ENCODE measurements around the gene PARD3B.

GRCh38 chr2:205524656-205525055 is 979.4 kb downstream of the PARD3B start:
- TF ChIP-seq, protein P1, sequence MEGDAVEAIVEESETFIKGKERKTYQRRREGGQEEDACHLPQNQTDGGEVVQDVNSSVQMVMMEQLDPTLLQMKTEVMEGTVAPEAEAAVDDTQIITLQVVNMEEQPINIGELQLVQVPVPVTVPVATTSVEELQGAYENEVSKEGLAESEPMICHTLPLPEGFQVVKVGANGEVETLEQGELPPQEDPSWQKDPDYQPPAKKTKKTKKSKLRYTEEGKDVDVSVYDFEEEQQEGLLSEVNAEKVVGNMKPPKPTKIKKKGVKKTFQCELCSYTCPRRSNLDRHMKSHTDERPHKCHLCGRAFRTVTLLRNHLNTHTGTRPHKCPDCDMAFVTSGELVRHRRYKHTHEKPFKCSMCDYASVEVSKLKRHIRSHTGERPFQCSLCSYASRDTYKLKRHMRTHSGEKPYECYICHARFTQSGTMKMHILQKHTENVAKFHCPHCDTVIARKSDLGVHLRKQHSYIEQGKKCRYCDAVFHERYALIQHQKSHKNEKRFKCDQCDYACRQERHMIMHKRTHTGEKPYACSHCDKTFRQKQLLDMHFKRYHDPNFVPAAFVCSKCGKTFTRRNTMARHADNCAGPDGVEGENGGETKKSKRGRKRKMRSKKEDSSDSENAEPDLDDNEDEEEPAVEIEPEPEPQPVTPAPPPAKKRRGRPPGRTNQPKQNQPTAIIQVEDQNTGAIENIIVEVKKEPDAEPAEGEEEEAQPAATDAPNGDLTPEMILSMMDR (conservative IDR thresholded peaks at IDR 0.05; ENCODE audit: low read depth in 2 of 2) = no peak
- TF ChIP-seq POLR2AphosphoS5 (IDR thresholded peaks at IDR 0.05; ENCODE audit: low read depth) = no peak
- no peak for TF ChIP-seq EZH2 (IDR thresholded peaks at IDR 0.05; ENCODE audit: low read depth, unreplicated experiment)
- TF ChIP-seq EZH2phosphoT487 (IDR thresholded peaks at IDR 0.05; ENCODE audit: unreplicated experiment) = no peak
- no peak for TF ChIP-seq REST (IDR thresholded peaks at IDR 0.05; ENCODE audit: unreplicated experiment)
